Aorta (tissue), 5 donors: ENCODE results near the gene PSME4. TPM values are rescaled to one million over a fixed set of nuclear protein-coding genes. Genes with fewer than 3 reads are reported as not detected.

Source experiments
- ATAC-seq: fragments of 200-7000 bp; cut with Tn5 transposase; one replicate; pipeline ENCODE4 v1.9.1; 2022; ENCODE audit warnings: moderate library complexity; ENCODE audit not compliant: low FRiP score
- DNase-seq, 2 donors: peaks; one replicate each; pipeline ENCODE4 v3.0.0-alpha.2; 2020
- H3K27ac ChIP-seq, 2 donors: one replicate each; pipeline ENCODE4 v1.5.1; 2013; ENCODE audit warnings: low read length in 2 of 2, mild to moderate bottlenecking in 2 of 2, moderate library complexity in 2 of 2, control low read depth in 1 of 2, inconsistent platforms in 1 of 2, low read depth in 1 of 2
- H3K27me3 ChIP-seq, 2 donors: one replicate each; pipeline ENCODE4 v1.6.1; 2013; ENCODE audit warnings: control low read depth in 1 of 2, low read length in 1 of 2, mild to moderate bottlenecking in 1 of 2, moderate library complexity in 1 of 2; ENCODE audit not compliant: insufficient read depth in 2 of 2, control insufficient read depth in 1 of 2
- H3K36me3 ChIP-seq, 2 donors: one replicate each; pipeline ENCODE4 v1.6.1; 2013; ENCODE audit warnings: control low read depth in 1 of 2, low read length in 1 of 2, mild to moderate bottlenecking in 1 of 2; ENCODE audit not compliant: insufficient read depth in 2 of 2, control insufficient read depth in 1 of 2
- H3K4me1 ChIP-seq, 2 donors: one replicate each; pipeline ENCODE4 v1.6.1; 2013; ENCODE audit warnings: low read length in 2 of 2, control low read depth in 1 of 2, mild to moderate bottlenecking in 1 of 2, moderate library complexity in 1 of 2; ENCODE audit not compliant: insufficient read depth in 2 of 2, control insufficient read depth in 1 of 2
- H3K4me3 ChIP-seq, 2 donors: one replicate each; pipeline ENCODE4 v1.5.1; 2013; ENCODE audit warnings: low read length in 2 of 2, control low read depth in 1 of 2, mild to moderate bottlenecking in 1 of 2
- H3K9me3 ChIP-seq: one replicate; pipeline ENCODE4 v1.6.1; 2013; ENCODE audit warnings: mild to moderate bottlenecking, low read length; ENCODE audit not compliant: control insufficient read depth
- WGBS, 2 donors: extraction: QIAGEN DNeasy Blood & Tissue Kit; methylation state at CpG; one replicate each; pipeline ENCODE4 v1.1.7; 2013; 5-methylcytosine and 5-hydroxymethylcytosine counted together
- intact Hi-C, 2 donors: fragments of 100-400 bp; cut with DNase I; formaldehyde crosslinking; loops; one replicate each; pipeline versions ENCODE4 v1.14.2 to v1.15.0; 2022
- long read RNA-seq, 2 donors: library from polyadenylated mRNA; unstranded; transcript quantifications; one replicate each; pipeline ENCODE4 v2.0.0, GENCODE V29; 2020 to 2021
- polyA plus RNA-seq, 2 donors: library from polyadenylated mRNA; stranded (reverse); fragments of 200-250 nt; gene quantifications; one replicate each; pipeline ENCODE4 v1.2.3, GENCODE V29; 2013
- total RNA-seq, 2 donors: library from RNA; stranded (reverse); fragmentation: NEBNext Ultra II Directional; extraction: Animal tissue kit (Norgen Biotek cat#: 25700); gene quantifications; one replicate each; pipeline ENCODE4 v1.2.1, GENCODE V29; 2021
- donor health status: healthy with polysubstance abuse.
- donor health status: Bipolar disorder and iron deficiency.
- donor health status: DM: no; HTN: no; CAD: no.
- donor health status: DM: no; HTN: no; CAD: no.
- donor health status: DM: yes; HTN: yes; CAD: no.

PSME4 gene
- total RNA-seq (10 to 100 TPM; 50.6 to 51.8 TPM), polyA plus RNA-seq (10 to 100 TPM; 10.5 to 23.1 TPM)
- long read RNA-seq, donor 1, partial matches to known transcripts, result 4 of 8 reads
- long read RNA-seq, donor 1, other reads (novel, unspliced or antisense), result 4 of 8 reads
- long read RNA-seq, donor 2, partial matches to known transcripts, result 4 of 8 reads
- long read RNA-seq, donor 2, other reads (novel, unspliced or antisense), result 4 of 8 reads

GRCh38 chr2:53970724-53971602 is at the start of gene PSME4:
Gene PSME4 (minus strand): TSS chr2:53970993. CDS start chr2:53970784, 209 bp downstream.
- WGBS, 2 donors, result 0 to 1% methylated on average over 59 to 81 of the region's 81 CpGs
- no peaks in the 10 kb centered on the region for H3K9me3 ChIP-seq
- intact Hi-C loops, result loop anchor here in 1 of 2 donors (5.0 kb wide), 1 partner anchor 81 kb away; no protein-coding TSS in a partner anchor

GRCh38 chr2:54015798-54016699 is 45.3 kb upstream of the PSME4 start:
- 3 to 6% methylated on average over 1 of the region's 1 CpG for WGBS, 2 donors
- no peaks in the 10 kb centered on the region for H3K27me3 ChIP-seq
- DNase-seq (no peak), ATAC-seq (no peak)
- H3K27ac ChIP-seq, result no peak overlapping the region
- intact Hi-C loops, result no loop called here
- H3K4me3 ChIP-seq, result no peak overlapping the region
- peaks cover 0 to 5% of the 10 kb centered on the region in 2 donors for H3K4me1 ChIP-seq
- no peaks in the 10 kb centered on the region for H3K9me3 ChIP-seq
- H3K36me3 ChIP-seq, result no peaks in the 10 kb centered on the region

More at GRCh38 chr2:53970724-53971602, at the start of gene PSME4:
- peak within 1 kb of the TSS; percentile 73 to 77 for H3K4me3 ChIP-seq
- H3K27ac ChIP-seq, result peak within 1 kb of the TSS; percentile 87 to 99
- H3K4me1 ChIP-seq, result peaks cover 0 to 5% of the 10 kb centered on the region in 2 donors
- no peaks in the 10 kb centered on the region for H3K27me3 ChIP-seq
- DNase-seq, result peak; percentile 97 to 99
- ATAC-seq, result peak; percentile 97
- no peaks in the 10 kb centered on the region for H3K36me3 ChIP-seq

GRCh38 chr2:54013996-54014395 is 43.2 kb upstream of the PSME4 start:
- no peak for ATAC-seq
- Histone ChIP-seq H3K27me3 (no peaks in the 10 kb centered on the region), H3K27ac (no peak overlapping the region), H3K4me3 (no peak overlapping the region), H3K36me3 (no peaks in the 10 kb centered on the region), H3K9me3 (no peaks in the 10 kb centered on the region), H3K4me1 (peaks cover 0 to 5% of the 10 kb centered on the region in 2 donors)
- DNase-seq, result no peak
- 77 to 78% methylated on average over 6 of the region's 6 CpGs for WGBS, 2 donors
- intact Hi-C loops, result no loop called here

GRCh38 chr2:54012538-54013141 is 41.8 kb upstream of the PSME4 start:
- ATAC-seq (no peak), DNase-seq (no peak)
- peaks cover 0 to 5% of the 10 kb centered on the region in 2 donors for H3K4me1 ChIP-seq
- intact Hi-C loops, result no loop called here
- WGBS, 2 donors, result 83 to 89% methylated on average over 11 of the region's 11 CpGs
- no peaks in the 10 kb centered on the region for H3K36me3 ChIP-seq
- no peak overlapping the region for H3K27ac ChIP-seq
- H3K4me3 ChIP-seq, result no peak overlapping the region
- no peaks in the 10 kb centered on the region for H3K9me3 ChIP-seq
- H3K27me3 ChIP-seq, result no peaks in the 10 kb centered on the region

GRCh38 chr2:54009549-54009948 is 38.8 kb upstream of the PSME4 start:
- intact Hi-C loops, result no loop called here
- H3K36me3 ChIP-seq, result no peaks in the 10 kb centered on the region
- H3K27me3 ChIP-seq, result no peaks in the 10 kb centered on the region
- WGBS, 2 donors, result 16 to 31% methylated on average over 1 of the region's 1 CpG
- no peak overlapping the region for H3K4me3 ChIP-seq
- no peaks in the 10 kb centered on the region for H3K9me3 ChIP-seq
- no peak overlapping the region for H3K27ac ChIP-seq
- H3K4me1 ChIP-seq, result no peaks in the 10 kb centered on the region
- DNase-seq (no peak), ATAC-seq (no peak)

- Histone ChIP-seq H3K27ac (no peak overlapping the region), H3K9me3 (no peaks in the 10 kb centered on the region), H3K27me3 (no peaks in the 10 kb centered on the region), H3K36me3 (no peaks in the 10 kb centered on the region), H3K4me1 (no peaks in the 10 kb centered on the region), H3K4me3 (no peak overlapping the region)
- DNase-seq (no peak), ATAC-seq (no peak)
- intact Hi-C loops, result no loop called here
- 96 to 99% methylated on average over 2 of the region's 2 CpGs for whole genome bisulfite sequencing, 2 donors
Measured at GRCh38 chr2:54008439-54008838, 37.6 kb upstream of the PSME4 start.

GRCh38 chr2:54000524-54000923 is 29.7 kb upstream of the PSME4 start:
- no peak overlapping the region for H3K27ac ChIP-seq
- WGBS, 2 donors, result 84 to 92% methylated on average over 3 of the region's 3 CpGs
- no peaks in the 10 kb centered on the region for H3K9me3 ChIP-seq
- H3K4me3 ChIP-seq, result no peak overlapping the region
- intact Hi-C loops, result no loop called here
- DNase-seq (no peak), ATAC-seq (no peak)
- no peaks in the 10 kb centered on the region for H3K4me1 ChIP-seq
- H3K27me3 ChIP-seq, result no peaks in the 10 kb centered on the region
- H3K36me3 ChIP-seq, result no peaks in the 10 kb centered on the region

GRCh38 chr2:54000122-54000521 is 29.3 kb upstream of the PSME4 start:
- WGBS, 2 donors, result 58 to 65% methylated on average over 1 of the region's 1 CpG
- intact Hi-C loops, result no loop called here
- no peaks in the 10 kb centered on the region for H3K9me3 ChIP-seq
- no peak for DNase-seq
- no peak for ATAC-seq
- no peak overlapping the region for H3K4me3 ChIP-seq
- no peaks in the 10 kb centered on the region for H3K4me1 ChIP-seq
- H3K27me3 ChIP-seq, result no peaks in the 10 kb centered on the region
- no peaks in the 10 kb centered on the region for H3K36me3 ChIP-seq
- no peak overlapping the region for H3K27ac ChIP-seq
